ENCODE data around the gene SPPL2B. TPM values are rescaled to one million over a fixed set of nuclear protein-coding genes. Genes with fewer than 3 reads are reported as not detected.
A peak's percentile ranks its signal among the peaks of the same experiment; 100 is the strongest.

SPPL2B gene
- polyA plus RNA-seq, 1 of the 3 experiments (the other 2 are of a cell fraction) = 58.1 TPM

DNA sequence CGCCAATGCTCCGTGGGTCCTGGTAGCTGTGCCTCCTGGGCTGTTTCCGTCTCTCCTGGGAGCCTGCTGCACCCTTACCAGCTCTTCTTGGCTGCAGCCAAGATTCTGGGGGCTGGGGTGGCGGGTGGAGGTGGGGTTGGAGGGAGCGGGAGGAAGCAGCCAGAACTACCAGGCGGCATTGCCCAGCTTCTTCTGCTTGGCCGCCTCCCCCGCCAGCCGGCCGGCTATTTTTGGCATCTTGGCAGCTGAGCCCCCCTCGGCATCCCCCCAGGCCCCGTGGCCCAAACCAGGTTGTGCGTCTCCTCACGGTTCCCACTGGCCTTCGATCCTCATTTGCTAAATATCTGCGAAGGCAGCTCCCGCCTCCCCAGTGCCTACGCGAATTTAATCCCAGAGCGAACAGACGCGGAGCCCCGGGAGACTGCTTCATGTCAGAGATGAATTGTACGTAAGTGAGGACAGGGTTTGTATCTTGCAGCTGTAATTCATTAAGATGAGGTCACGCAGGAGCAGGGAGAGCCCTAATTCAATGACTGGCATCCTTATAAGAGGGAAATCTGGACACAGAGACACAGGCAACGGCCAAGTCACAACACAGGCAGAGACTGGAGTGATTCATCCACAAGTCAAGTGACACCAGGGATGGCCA lies 33.7 kb upstream of the SPPL2B start (continued):
- TF ChIP-seq, protein P1, sequence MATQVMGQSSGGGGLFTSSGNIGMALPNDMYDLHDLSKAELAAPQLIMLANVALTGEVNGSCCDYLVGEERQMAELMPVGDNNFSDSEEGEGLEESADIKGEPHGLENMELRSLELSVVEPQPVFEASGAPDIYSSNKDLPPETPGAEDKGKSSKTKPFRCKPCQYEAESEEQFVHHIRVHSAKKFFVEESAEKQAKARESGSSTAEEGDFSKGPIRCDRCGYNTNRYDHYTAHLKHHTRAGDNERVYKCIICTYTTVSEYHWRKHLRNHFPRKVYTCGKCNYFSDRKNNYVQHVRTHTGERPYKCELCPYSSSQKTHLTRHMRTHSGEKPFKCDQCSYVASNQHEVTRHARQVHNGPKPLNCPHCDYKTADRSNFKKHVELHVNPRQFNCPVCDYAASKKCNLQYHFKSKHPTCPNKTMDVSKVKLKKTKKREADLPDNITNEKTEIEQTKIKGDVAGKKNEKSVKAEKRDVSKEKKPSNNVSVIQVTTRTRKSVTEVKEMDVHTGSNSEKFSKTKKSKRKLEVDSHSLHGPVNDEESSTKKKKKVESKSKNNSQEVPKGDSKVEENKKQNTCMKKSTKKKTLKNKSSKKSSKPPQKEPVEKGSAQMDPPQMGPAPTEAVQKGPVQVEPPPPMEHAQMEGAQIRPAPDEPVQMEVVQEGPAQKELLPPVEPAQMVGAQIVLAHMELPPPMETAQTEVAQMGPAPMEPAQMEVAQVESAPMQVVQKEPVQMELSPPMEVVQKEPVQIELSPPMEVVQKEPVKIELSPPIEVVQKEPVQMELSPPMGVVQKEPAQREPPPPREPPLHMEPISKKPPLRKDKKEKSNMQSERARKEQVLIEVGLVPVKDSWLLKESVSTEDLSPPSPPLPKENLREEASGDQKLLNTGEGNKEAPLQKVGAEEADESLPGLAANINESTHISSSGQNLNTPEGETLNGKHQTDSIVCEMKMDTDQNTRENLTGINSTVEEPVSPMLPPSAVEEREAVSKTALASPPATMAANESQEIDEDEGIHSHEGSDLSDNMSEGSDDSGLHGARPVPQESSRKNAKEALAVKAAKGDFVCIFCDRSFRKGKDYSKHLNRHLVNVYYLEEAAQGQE (IDR thresholded peaks at IDR 0.05; ENCODE audit: low read depth, low read length) = peak; percentile 43; the same call in 1 of the 2 replicates
- TF ChIP-seq NFIC (IDR thresholded peaks at IDR 0.05; ENCODE audit: borderline replicate concordance) = peak; percentile 57
- peak; percentile 49; the same call in 1 of the 2 replicates for TF ChIP-seq MEF2A (IDR thresholded peaks at IDR 0.05; ENCODE audit: borderline replicate concordance, low read depth)
- TF ChIP-seq USF2 (IDR thresholded peaks at IDR 0.05; ENCODE audit: borderline replicate concordance, low read depth, low read length) = no peak
- no peak for TF ChIP-seq TEAD4 (IDR thresholded peaks at IDR 0.05; ENCODE audit: borderline replicate concordance, insufficient read depth)
- peak; percentile 70 for TF ChIP-seq CHD2 (IDR thresholded peaks at IDR 0.05; ENCODE audit: low read length, partially characterized antibody)
- no peak for TF ChIP-seq TAF1 (IDR thresholded peaks at IDR 0.05; ENCODE audit: borderline replicate concordance, low read depth, low read length)
- peak; percentile 61 for TF ChIP-seq GATA2 (CRISPR knock-in tag; IDR thresholded peaks at IDR 0.05)
- no peak; the same call in 1 of the 2 replicates for TF ChIP-seq USF1 (IDR thresholded peaks at IDR 0.05; ENCODE audit: borderline replicate concordance, low read depth)
- TF ChIP-seq FOXM1 (IDR thresholded peaks at IDR 0.05; ENCODE audit: low read depth) = no peak
- TF ChIP-seq RFX5 (IDR thresholded peaks at IDR 0.05; ENCODE audit: low read length) = no peak
- TF ChIP-seq, protein P2, sequence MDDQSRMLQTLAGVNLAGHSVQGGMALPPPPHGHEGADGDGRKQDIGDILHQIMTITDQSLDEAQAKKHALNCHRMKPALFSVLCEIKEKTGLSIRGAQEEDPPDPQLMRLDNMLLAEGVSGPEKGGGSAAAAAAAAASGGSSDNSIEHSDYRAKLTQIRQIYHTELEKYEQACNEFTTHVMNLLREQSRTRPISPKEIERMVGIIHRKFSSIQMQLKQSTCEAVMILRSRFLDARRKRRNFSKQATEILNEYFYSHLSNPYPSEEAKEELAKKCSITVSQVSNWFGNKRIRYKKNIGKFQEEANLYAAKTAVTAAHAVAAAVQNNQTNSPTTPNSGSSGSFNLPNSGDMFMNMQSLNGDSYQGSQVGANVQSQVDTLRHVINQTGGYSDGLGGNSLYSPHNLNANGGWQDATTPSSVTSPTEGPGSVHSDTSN (IDR thresholded peaks at IDR 0.05) = peak; percentile 93
- no peak for TF ChIP-seq SMC3 (IDR thresholded peaks at IDR 0.05; ENCODE audit: low read depth, low read length)
- TF ChIP-seq NRF1 (IDR thresholded peaks at IDR 0.05; ENCODE audit: low read depth, low read length) = no peak
- TF ChIP-seq RCOR1 (IDR thresholded peaks at IDR 0.05; ENCODE audit: low read length) = peak; percentile 95
- TF ChIP-seq SIN3A (IDR thresholded peaks at IDR 0.05; ENCODE audit: borderline replicate concordance, low read depth, low read length) = peak; percentile 72; the same call in 1 of the 2 replicates
- peak; percentile 92 for TF ChIP-seq POLR2AphosphoS5 (IDR thresholded peaks at IDR 0.05; ENCODE audit: low read depth, low read length)
- TF ChIP-seq ELF1 (IDR thresholded peaks at IDR 0.05) = no peak
- TF ChIP-seq EP300 (IDR thresholded peaks at IDR 0.05; ENCODE audit: borderline replicate concordance in 1 of 2, low read depth in 1 of 2, low read length in 1 of 2) = peak; percentile 30 to 86; a peak in 2 of 4 replicates
- no peak for TF ChIP-seq EZH2phosphoT487 (IDR thresholded peaks at IDR 0.05; ENCODE audit: borderline replicate concordance, low read depth)
- TF ChIP-seq FOSL2 (IDR thresholded peaks at IDR 0.05; ENCODE audit: borderline replicate concordance, low read depth) = no peak
- peak; percentile 80; the same call in 1 of the 2 replicates for TF ChIP-seq RXRA (IDR thresholded peaks at IDR 0.05; ENCODE audit: borderline replicate concordance, low read depth)
- TF ChIP-seq RAD21 (IDR thresholded peaks at IDR 0.05; ENCODE audit: low read length) = no peak
